GM11168 (cell line): ENCODE data around the gene AUTS2.

Source experiments
- in situ Hi-C: fragments of 300-500 bp; cut with MboI; formaldehyde crosslinking; loops from one replicate; pipeline ENCODE4 v1.12.0; 2022; ENCODE audit warnings: low sequenced_read_pairs; ENCODE audit not compliant: unreplicated experiment

The AUTS2 gene

DNA sequence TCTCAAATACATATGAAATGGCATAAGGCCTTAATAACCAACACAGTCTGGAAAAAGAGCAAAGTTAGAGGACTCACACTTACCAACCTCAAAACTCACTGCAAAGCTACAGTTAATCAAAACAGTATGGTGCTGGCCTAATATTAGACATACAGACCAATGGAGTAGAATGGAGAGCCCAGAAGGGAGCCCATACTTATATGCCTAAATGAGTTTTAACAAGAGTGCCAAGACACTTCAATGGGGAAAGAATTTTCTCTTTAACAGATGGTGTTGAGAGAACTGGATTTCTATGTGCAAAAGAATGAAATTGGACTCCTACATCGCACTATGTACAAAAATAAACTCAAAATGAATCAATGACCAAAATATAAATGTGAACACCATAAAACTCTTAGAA is 522.6 kb downstream of the AUTS2 start:
- in situ Hi-C loops: no loop called here

- in situ Hi-C loops: no loop called here
Observed at GRCh38 chr7:70131817-70132216, 533.5 kb downstream of the AUTS2 start.

GRCh38 chr7:70132226-70132851 is 534.1 kb downstream of the AUTS2 start:
- in situ Hi-C loops: no loop called here

GRCh38 chr7:70132852-70133690 is 534.8 kb downstream of the AUTS2 start:
- in situ Hi-C loops: no loop called here

DNA sequence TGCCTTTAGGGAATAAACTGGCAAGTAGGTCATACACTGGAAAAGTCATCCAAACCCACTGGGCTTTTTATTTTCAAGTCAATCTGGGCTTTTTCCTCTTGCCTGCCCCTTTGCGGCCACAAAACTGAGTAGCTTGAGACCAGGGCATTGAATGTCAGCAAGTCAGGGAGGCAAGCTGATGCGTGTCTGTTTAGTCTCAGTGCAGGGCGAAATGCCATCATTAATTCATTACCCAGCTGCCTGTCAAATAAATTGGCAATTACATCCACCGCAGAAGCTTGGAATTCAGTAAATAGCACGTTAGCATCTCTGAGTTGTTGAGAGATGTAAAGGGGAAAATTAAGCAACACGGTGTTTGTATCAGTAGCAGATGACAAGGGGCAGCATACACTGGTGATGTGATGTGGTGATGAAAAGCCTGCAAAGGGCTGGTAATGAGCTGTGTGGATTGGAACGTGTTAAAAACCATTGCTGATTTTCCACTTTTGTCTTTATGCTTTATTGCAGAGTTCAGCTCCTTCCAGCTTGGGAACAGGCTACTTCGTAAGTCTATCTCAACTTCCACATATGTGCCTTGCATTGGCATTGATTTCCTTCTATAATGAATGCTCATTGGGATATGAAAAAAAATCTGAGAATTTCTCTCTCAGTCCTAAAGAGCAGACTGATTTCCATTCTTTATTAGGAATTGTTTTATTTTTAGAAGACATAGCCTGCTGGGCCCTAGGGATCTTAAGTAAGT is 535.9 kb downstream of the AUTS2 start:
- in situ Hi-C loops: no loop called here

GRCh38 chr7:70135656-70136055 is 537.4 kb downstream of the AUTS2 start:
- in situ Hi-C loops: no loop called here

DNA sequence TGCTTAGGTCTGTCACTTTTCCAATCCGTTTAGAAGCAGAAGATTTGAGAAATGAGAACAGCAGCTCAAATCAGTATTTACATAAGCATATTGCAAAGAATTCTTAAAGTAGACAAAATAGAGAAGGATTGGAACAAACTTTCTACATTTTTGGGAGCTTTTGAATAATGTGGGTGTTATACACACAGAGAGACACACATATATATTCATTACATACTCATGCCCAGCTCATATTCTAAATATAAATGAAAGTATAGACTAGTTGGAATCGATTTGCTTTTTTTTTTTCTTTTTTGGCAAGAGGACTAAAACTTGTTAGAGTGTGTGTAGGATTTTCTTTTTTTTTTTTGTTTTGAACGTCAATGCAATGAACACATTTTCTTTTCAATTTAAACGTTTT is 538.9 kb downstream of the AUTS2 start:
- in situ Hi-C loops: no loop called here

DNA sequence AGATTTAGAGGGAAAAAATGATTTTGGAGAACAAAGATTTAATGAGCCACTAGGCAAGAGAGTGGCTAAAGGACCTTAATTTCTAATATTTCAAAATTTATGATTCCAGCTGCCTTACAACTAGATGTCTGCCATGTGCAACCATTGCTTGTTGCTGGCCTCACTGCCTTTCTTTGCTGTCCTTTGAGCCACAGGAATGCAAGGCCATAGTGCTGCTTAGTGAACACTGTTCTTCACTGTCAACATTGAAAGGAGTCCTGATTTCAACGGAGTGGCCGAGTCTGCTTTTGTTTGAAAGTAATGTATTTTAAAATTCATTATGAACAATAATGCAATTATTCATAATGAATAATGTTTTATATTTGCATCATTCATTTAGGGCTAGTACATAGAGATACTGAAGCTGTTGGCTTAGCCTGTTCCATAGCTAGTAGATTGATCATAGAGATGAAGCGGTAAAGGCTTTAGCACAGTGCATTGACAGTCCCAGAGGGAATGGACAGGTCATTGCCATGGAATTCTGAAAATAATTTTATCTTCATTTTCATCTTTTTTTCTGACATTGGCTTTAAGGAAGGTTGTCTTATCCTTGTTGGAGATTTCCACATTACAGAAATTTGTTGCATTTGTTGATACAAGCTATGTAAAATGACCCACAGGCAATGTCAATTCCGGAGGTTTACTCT is 544.1 kb downstream of the AUTS2 start:
- in situ Hi-C loops: no loop called here

DNA sequence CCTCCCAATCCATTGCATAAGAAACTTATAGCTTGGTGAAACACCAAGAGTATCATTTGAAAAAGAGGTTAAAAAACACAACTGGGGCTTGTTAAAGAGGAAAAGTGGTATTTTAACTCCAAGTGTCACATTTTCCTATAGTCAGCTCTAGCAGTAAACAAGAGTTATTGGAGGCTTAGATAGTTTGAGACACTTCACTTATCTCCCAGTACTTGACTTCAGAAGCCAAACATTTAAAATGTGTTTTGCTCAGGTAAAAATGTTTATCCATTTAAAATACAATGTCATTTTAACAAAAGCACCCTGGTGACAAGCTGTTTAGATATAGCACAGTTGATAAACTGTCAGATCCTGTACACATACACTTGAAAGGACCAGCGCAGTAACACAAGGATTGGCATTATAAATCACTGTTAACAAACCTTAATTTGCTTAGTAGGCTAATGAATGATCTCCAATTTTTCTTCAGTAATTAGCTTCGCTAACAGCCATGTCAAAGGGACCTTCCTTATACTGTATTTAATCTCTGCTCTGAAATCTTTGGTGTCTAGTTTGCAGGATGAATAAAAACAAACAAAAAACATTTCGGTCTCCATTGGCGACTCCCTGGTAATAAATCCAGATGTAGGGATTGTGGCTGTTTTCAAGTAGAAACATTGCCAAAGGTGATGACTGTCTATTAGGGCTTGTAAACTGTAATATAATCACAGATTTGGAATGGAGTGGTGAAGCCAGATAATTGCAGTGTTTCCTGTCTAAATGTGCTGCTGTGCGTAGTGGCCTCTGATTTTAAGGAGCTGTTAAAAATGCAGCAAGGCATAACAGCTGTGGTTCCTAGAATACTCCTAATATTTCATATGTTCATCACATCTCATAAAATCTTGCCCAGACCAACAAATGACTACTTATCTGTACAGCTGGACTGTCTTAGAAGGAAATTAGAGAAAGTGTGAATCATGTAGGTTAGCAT is 545.1 kb downstream of the AUTS2 start:
- in situ Hi-C loops: no loop called here

GRCh38 chr7:70148997-70149396 is 550.7 kb downstream of the AUTS2 start:
- in situ Hi-C loops: no loop called here

- in situ Hi-C loops: no loop called here
Observed at GRCh38 chr7:70152313-70152712, 554.0 kb downstream of the AUTS2 start.

- in situ Hi-C loops: no loop called here
Observed at GRCh38 chr7:70153933-70154332, 555.7 kb downstream of the AUTS2 start.

DNA sequence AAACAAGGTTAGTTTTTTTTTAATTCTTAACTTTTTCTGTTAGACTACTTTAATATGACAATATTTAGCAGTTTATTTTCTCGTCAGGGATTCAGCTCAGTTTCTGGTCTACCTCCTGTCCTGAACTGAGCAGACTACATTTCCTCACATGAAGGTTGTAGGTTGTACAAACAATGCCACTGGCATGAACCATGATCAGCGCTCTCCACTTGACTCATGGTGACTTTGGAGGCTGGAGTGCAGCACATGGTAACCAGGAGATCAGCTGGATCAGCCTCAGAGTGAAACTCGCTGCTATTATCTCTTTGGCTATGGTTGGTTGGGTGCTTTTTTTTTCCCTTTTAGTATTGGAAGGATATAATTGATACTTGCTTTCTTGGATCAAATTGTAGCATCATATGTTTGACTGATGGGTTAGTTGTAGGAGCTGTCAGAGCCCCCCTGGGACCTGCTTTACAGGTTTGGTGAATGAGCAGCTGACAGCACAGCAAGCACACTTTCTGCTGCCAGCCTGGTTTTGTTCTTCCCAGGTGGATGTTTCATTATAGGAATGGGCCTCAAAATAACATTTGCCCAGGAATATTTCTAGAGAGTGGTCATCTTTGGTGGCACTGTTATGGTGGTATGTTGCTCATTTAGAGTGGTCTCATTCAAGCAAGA is 556.4 kb downstream of the AUTS2 start:
- in situ Hi-C loops: no loop called here

GRCh38 chr7:70156057-70156456 is 557.8 kb downstream of the AUTS2 start:
- in situ Hi-C loops: no loop called here

DNA sequence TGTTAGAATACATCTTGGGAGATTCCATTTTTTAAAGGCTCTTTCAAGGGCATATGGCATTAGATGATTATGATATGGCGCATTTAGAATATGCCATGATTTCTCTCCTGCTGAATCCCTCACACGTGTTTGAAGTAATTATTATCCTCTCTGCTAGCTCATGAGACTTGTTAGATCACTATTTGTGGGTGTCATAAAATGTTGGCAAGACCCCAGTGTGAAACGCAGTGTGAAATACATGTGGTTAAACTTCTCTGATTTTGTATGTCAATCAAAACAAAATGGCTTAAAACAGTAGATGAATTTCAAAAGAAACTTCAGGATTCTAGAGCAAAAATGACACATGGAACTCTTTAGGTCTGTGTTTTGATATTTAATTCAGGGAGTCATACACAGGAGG is 560.8 kb downstream of the AUTS2 start:
- in situ Hi-C loops: no loop called here

DNA sequence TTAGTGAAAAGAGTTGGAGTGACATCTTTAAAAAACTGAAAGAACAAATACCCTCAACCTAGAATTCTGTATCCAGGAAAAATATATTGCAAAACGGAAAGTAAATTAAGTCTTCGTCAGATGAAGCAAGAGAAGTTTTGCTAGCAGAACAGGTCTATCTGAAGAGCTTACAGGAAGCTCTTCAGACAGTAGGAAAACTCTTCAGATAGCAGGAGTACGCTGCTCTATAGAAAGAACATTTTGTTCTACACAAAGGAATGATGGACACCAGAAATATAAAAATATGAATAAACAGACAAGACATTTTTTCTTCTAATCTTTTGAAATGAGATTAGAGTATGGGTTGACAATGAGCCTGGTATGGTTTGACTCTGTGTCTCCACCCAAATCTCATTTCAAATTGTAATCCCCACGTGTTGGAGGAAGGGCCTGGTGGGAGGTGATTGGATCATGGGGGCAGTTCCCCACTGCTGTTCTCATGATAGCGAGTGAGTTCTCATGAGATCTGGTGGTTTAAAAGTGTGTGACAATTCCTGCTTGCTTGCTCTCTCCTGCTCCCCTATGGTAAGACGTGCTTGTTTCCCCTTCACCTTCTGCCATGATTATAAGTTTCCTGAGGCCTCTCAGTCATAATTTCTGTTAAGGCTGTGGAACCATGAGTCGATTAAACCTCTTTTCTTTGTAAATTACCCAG is 567.3 kb downstream of the AUTS2 start:
- in situ Hi-C loops: loop anchor here (10.0 kb wide), 1 partner anchor 251 kb away; no protein-coding TSS in a partner anchor

DNA sequence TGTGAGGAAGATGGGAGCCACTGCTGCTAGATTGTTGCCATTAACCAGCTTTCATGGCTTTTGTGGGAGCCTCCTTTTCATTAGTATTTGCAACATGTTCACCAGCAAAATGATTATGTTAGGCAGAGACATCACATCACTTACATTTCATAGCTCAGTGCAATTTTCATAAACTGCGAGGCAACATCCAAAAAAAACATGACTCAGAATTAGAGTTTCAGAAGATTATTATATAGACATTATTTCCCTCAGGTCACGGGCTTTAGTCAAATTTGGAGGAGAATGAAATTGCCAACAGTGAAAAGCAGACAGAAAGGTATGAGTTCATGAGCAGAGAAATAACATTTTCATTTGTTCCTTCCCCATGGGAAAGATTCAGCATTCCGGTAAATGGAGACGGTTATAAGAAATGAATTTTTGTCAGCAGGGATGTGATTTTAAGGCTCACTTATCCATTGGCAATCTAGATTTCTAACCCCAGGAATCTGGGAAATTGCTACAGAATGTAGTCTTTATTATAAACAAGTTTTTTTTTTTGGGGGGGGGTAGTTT is 573.2 kb downstream of the AUTS2 start:
- in situ Hi-C loops: no loop called here

DNA sequence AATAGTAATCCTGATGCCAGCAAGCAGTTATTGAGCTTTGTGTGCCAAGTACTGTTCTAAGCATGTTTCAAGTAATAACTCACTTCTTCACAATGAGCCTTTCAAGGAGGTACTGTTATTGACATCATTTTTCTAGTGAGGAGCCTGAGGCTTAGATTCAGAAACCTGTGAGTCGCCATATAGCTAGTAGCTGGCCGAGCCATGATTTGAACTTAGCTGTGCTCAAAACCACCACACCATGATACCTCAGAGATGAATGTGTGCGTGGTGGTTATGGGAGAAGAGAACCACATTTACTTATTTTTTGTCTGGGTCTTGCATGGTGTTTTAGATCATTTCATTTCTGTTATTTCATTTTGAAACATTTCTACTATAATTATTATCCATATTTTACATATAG is 578.9 kb downstream of the AUTS2 start:
- in situ Hi-C loops: no loop called here
